Adrenal gland (tissue), 5 donors: Measurements from ENCODE around the gene RGS14.

ENCODE experiments used
- POLR2A ChIP-seq, 2 donors: fragments of 450-650 bp; IDR thresholded peaks; one replicate each; pipeline ENCODE4 v1.6.1; 2017; ENCODE audit warnings: antibody characterized with exemption in 2 of 2, mild to moderate bottlenecking in 2 of 2, moderate library complexity in 1 of 2
- TF ChIP-seq, protein P1 (sequence below), 6 experiments: fragments of 450-650 bp in 4 of 6; fragments of 200-600 bp in 2 of 6; sonication (generic) in 1 of 6; IDR thresholded peaks; 1 replicate in 5 of 6; 2 replicates in 1 of 6; pipeline versions ENCODE4 v1.5.1 to v1.8.0; 2016 to 2021; ENCODE audit warnings: antibody characterized with exemption in 6 of 6, mild to moderate bottlenecking in 2 of 6, moderate library complexity in 1 of 6
- donor health status: DM: no; HTN: no; CAD: no.

DNA sequence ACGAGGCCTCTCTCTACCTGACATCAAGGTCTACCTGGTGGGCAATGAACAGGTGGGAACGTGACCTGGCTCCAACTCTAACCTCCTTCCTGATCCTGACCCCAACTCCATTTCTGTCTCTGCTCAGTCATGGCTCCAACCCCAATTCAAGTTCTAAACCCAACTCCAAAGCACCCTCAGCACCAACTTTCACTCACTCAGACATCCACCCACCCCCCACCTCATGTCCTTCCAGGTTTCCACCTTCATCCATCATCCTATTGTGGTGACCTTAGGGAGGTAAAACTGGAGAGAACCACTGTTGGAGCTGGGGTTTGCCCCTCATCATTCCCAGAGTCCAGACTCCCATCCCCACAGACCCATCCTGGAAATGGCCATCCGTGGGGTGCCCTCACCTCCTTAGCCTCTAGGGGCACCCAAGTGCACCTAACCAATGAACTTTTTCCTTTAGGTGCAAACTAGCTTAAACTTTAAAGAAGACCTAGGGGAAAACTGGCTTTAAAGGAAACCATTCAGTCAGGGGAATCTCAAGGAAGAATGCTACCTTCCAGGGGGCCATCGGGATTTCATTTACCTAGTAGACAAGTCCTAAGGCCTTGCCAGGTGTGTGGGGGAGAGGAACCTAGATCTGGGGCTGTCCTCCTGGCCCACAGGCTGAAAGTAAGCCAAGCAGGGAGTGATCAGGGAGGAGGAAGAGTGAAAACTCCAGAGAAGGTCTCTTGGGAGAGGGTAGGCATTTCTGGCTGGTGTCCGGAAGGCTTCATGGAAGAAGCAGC, 11.3 kb downstream of the RGS14 start:
- TF ChIP-seq, protein P1, sequence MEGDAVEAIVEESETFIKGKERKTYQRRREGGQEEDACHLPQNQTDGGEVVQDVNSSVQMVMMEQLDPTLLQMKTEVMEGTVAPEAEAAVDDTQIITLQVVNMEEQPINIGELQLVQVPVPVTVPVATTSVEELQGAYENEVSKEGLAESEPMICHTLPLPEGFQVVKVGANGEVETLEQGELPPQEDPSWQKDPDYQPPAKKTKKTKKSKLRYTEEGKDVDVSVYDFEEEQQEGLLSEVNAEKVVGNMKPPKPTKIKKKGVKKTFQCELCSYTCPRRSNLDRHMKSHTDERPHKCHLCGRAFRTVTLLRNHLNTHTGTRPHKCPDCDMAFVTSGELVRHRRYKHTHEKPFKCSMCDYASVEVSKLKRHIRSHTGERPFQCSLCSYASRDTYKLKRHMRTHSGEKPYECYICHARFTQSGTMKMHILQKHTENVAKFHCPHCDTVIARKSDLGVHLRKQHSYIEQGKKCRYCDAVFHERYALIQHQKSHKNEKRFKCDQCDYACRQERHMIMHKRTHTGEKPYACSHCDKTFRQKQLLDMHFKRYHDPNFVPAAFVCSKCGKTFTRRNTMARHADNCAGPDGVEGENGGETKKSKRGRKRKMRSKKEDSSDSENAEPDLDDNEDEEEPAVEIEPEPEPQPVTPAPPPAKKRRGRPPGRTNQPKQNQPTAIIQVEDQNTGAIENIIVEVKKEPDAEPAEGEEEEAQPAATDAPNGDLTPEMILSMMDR (IDR thresholded peaks at IDR 0.05) = peak; percentile 23 to 54 (median 46)
- no peak for TF ChIP-seq POLR2A (IDR thresholded peaks at IDR 0.05)
